GM19463 (cell line): ENCODE results near the gene PTGER1.

Experiments used
- ATAC-seq: cut with Tn5 transposase; IDR thresholded peaks from one replicate; pipeline ENCODE4 v1.9.1; 2021; ENCODE audit warnings: mild to moderate bottlenecking, moderate library complexity; ENCODE audit not compliant: unreplicated experiment

Gene PTGER1

GRCh38 chr19:14503285-14503684, 28.1 kb upstream of the PTGER1 start:
- no peak for ATAC-seq

- no peak for ATAC-seq
Measured at GRCh38 chr19:14502334-14503092, 27.4 kb upstream of the PTGER1 start.

GRCh38 chr19:14497228-14497921, 22.2 kb upstream of the PTGER1 start:
- ATAC-seq: no peak

GRCh38 chr19:14496834-14497227, 21.7 kb upstream of the PTGER1 start:
- no peak for ATAC-seq

- peak; percentile 65 for ATAC-seq
Measured at GRCh38 chr19:14496029-14496833, 21.1 kb upstream of the PTGER1 start, which contains the start of gene GIPC1. GIPC1 (minus strand) TSS chr19:14496127; CDS start chr19:14482976, 13,151 bp downstream.

- peak; percentile 12 for ATAC-seq
Measured at GRCh38 chr19:14495672-14496028, 20.5 kb upstream of the PTGER1 start.

GRCh38 chr19:14494910-14495671, 19.9 kb upstream of the PTGER1 start:
- ATAC-seq: no peak

GRCh38 chr19:14494411-14494810, 19.3 kb upstream of the PTGER1 start:
- ATAC-seq: no peak

- no peak for ATAC-seq
Measured at GRCh38 chr19:14492756-14493337, 17.7 kb upstream of the PTGER1 start.

GRCh38 chr19:14487370-14488125, 12.4 kb upstream of the PTGER1 start:
- no peak for ATAC-seq

- no peak for ATAC-seq
Measured at GRCh38 chr19:14482172-14482941, 7.2 kb upstream of the PTGER1 start.

- no peak for ATAC-seq
Measured at GRCh38 chr19:14480700-14481079, 5.5 kb upstream of the PTGER1 start.

GRCh38 chr19:14479975-14480699, 5.0 kb upstream of the PTGER1 start:
- ATAC-seq: no peak

- no peak for ATAC-seq
Measured at GRCh38 chr19:14479309-14479974, 4.3 kb upstream of the PTGER1 start.

GRCh38 chr19:14478113-14478545, 3.0 kb upstream of the PTGER1 start:
- no peak for ATAC-seq

- ATAC-seq: no peak
Measured at GRCh38 chr19:14477418-14478112, 2.4 kb upstream of the PTGER1 start.
